Measurements from ENCODE around the gene ABCD2. TPM values are rescaled to one million over a fixed set of nuclear protein-coding genes. Genes with fewer than 3 reads are reported as not detected.
"Not testable (repeated sequence)": the region's sequence is repeated elsewhere in the genome, so short reads cannot be mapped to it uniquely, and the experiment has no call there.

Gene ABCD2
- polyA plus RNA-seq, 1 experiment = not detected

DNA sequence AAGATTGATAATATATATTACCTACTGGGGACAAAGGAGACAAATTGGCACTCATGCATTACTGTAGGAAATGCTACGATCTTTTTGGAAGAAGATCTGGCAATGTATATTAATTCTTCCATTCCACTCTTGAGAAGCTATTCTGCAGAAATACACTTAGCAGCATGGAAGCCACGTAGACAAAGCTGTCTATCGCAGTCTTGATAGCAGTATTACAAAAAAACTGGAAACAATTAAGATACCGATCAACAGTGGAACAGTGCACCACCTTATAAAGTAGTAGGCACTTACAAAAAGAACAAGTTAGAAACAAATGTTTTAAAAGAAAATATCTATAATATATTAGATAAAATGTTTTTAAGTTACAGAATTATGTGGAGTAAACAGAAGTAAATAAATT lies 87.2 kb downstream of the ABCD2 start:
- Histone ChIP-seq H3K27me3 (ENCODE audit: control insufficient read depth, insufficient read depth, low read length) (no peaks in the 10 kb centered on the region), H3K4me3 (ENCODE audit: low read depth, low read length) (no peak overlapping the region), H3K36me3 (ENCODE audit: control insufficient read depth, insufficient read depth, low read length) (no peaks in the 10 kb centered on the region)
- POLR2A ChIA-PET = no interaction called here
- TF ChIP-seq, protein P1, sequence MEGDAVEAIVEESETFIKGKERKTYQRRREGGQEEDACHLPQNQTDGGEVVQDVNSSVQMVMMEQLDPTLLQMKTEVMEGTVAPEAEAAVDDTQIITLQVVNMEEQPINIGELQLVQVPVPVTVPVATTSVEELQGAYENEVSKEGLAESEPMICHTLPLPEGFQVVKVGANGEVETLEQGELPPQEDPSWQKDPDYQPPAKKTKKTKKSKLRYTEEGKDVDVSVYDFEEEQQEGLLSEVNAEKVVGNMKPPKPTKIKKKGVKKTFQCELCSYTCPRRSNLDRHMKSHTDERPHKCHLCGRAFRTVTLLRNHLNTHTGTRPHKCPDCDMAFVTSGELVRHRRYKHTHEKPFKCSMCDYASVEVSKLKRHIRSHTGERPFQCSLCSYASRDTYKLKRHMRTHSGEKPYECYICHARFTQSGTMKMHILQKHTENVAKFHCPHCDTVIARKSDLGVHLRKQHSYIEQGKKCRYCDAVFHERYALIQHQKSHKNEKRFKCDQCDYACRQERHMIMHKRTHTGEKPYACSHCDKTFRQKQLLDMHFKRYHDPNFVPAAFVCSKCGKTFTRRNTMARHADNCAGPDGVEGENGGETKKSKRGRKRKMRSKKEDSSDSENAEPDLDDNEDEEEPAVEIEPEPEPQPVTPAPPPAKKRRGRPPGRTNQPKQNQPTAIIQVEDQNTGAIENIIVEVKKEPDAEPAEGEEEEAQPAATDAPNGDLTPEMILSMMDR (IDR thresholded peaks at IDR 0.05; ENCODE audit: insufficient read depth, low read depth, low read length) = no peak
- no peak for DNase-seq (ENCODE audit: low read depth)
- CTCF ChIA-PET = no interaction called here

DNA sequence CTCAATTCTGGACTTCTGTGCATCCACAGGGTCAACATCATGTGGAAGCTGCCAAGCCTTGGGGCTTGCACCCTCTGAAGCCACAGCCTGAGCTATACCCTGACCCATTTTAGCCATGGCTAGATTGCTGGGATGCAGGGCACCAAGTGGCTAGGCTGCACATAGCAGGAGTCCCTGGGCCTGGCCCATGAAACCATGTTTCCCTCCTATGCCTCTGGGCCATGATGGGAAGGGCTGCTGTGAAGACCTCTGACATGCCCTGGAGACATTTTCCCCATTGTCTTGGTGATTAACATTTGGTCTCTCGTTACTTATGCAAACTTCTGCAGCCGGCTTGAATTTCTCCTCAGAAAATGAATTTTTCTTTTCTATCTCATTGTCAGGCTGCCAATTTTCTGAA lies 92.6 kb downstream of the ABCD2 start:
- Histone ChIP-seq H3K27me3 (ENCODE audit: control insufficient read depth, insufficient read depth, low read length) (no peaks in the 10 kb centered on the region), H3K4me3 (ENCODE audit: low read depth, low read length) (no peak overlapping the region), H3K36me3 (ENCODE audit: control insufficient read depth, insufficient read depth, low read length) (no peaks in the 10 kb centered on the region)
- ChIA-PET POLR2A (no interaction called here), CTCF (no interaction called here)
- no peak for DNase-seq (ENCODE audit: low read depth)
- TF ChIP-seq, protein P1 (IDR thresholded peaks at IDR 0.05; ENCODE audit: insufficient read depth, low read depth, low read length) = no peak

DNA sequence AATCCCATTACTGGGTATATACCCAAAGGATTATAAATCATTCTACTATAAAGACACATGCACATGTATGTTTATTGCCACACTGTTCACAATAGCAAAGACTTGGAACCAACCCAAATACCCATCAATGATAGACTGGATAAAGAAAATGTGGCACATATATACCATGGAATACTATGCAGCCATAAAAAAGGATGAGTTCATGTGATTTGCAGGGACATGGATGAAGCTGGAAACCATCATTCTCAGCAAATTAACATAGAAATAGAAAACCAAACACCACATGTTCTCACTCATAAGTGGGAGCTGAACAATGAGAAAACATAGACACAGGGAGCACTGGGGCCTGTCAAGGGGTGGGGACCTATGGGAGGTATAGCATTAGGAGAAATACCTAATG lies 97.4 kb downstream of the ABCD2 start:
- CTCF ChIA-PET = interaction anchor here (1.1 kb wide), 1 partner anchor 10 kb away, joined by 3 read pairs; no protein-coding TSS in a partner anchor
- POLR2A ChIA-PET; H3K36me3 ChIP-seq (ENCODE audit: control insufficient read depth, insufficient read depth, low read length); H3K27me3 ChIP-seq (ENCODE audit: control insufficient read depth, insufficient read depth, low read length); H3K4me3 ChIP-seq (ENCODE audit: low read depth, low read length); DNase-seq (ENCODE audit: low read depth): not testable (repeated sequence)

DNA sequence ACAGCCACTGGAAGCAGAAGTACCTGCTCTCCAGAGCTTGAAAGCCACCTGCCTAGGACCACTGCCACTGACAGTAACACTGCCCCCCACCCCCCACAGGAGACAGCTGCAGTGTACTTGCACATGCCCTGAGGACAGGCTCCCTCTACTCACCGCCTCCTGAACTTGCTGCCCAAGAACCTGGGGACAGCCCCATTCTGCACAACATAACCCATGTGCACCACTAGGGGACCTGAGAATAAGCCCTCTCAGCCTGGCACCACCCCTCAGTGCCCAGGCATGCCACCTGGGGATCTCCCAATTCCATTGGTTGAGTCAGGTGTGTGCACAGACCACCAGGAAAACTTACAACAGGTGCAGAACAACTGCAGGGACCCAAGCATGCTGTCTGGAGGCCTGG lies 109.6 kb downstream of the ABCD2 start:
- no peaks in the 10 kb centered on the region for H3K36me3 ChIP-seq (ENCODE audit: control insufficient read depth, insufficient read depth, low read length)
- no peaks in the 10 kb centered on the region for H3K27me3 ChIP-seq (ENCODE audit: control insufficient read depth, insufficient read depth, low read length)
- DNase-seq (ENCODE audit: low read depth) = no peak
- ChIA-PET CTCF (no interaction called here), POLR2A (no interaction called here)
- H3K4me3 ChIP-seq (ENCODE audit: low read depth, low read length) = no peak overlapping the region
- TF ChIP-seq, protein P1 (IDR thresholded peaks at IDR 0.05; ENCODE audit: insufficient read depth, low read depth, low read length) = no peak

DNA sequence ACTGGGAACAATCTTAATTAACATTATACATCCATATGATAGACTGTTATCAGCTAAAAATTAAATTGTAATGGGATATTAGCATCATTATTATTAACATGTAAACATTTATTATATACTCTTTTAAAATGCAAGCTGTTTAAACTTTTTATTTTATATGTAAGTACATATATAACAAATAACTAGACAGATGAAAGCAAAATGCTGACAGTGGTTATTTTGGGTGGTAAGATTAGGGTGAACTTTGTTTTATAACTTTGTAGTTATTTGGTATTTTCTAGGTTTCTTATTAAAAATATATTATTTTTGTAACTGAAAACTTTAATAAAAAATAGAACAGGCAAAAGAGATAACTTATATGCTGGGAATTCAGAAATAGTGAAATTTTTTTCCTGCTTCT lies 114.0 kb downstream of the ABCD2 start:
- CTCF ChIA-PET = no interaction called here
- POLR2A ChIA-PET = no interaction called here
- no peaks in the 10 kb centered on the region for H3K36me3 ChIP-seq (ENCODE audit: control insufficient read depth, insufficient read depth, low read length)
- DNase-seq (ENCODE audit: low read depth) = no peak
- no peaks in the 10 kb centered on the region for H3K27me3 ChIP-seq (ENCODE audit: control insufficient read depth, insufficient read depth, low read length)
- TF ChIP-seq, protein P1 (IDR thresholded peaks at IDR 0.05; ENCODE audit: insufficient read depth, low read depth, low read length) = no peak
- H3K4me3 ChIP-seq (ENCODE audit: low read depth, low read length) = no peak overlapping the region

DNA sequence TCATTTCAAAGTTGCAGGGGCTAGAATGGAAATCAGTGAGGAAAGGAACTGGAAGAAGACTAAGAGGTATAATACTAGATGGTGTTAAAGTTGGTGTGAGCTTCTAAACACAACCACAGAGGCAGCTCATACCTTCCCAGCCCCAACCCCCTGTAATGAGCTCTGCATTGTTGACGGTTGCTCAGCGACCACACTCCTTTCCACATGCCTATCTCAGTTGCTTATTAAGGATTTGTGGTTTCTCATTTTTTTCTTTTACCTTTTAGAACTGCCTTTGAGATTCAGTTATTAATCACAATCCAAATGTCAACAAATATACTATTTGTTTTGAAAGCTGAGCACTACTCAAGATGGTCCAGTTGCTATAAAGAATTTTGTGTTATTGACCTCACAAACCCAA lies 114.6 kb downstream of the ABCD2 start:
- H3K4me3 ChIP-seq (ENCODE audit: low read depth, low read length) = no peak overlapping the region
- POLR2A ChIA-PET = no interaction called here
- DNase-seq (ENCODE audit: low read depth) = no peak
- H3K36me3 ChIP-seq (ENCODE audit: control insufficient read depth, insufficient read depth, low read length) = no peaks in the 10 kb centered on the region
- CTCF ChIA-PET = no interaction called here
- no peaks in the 10 kb centered on the region for H3K27me3 ChIP-seq (ENCODE audit: control insufficient read depth, insufficient read depth, low read length)
- TF ChIP-seq, protein P1 (IDR thresholded peaks at IDR 0.05; ENCODE audit: insufficient read depth, low read depth, low read length) = no peak

Measured in BJ (cell line).